Activated naive CD4-positive, alpha-beta T cell treated with anti-CD3 and anti-CD28 coated beads, Interleukin-2, amount 50 U/mL, for 72 hours (primary cell): ENCODE data around the gene CASKIN2. TPM values are rescaled to one million over a fixed set of nuclear protein-coding genes. Genes with fewer than 3 reads are reported as not detected.

Experiments
- ATAC-seq, 2 donors: fragments of 150-1000 bp; cut with Tn5 transposase; 2 replicates each; pipeline ENCODE4 v1.10.0; 2021; ENCODE audit warnings: mild to moderate bottlenecking in 2 of 2, moderate library complexity in 2 of 2
- DNase-seq, 2 donors: peaks; one replicate each; pipeline ENCODE4 v3.0.0; 2021 to 2022; ENCODE audit warnings: low spot score in 2 of 2
- H3K27ac Mint-ChIP-seq, 2 donors: one replicate each; pipeline ENCODE4 v1.8.0; 2022; ENCODE audit warnings: mild to moderate bottlenecking in 2 of 2, mixed read lengths in 2 of 2
- H3K36me3 Mint-ChIP-seq, 2 donors: one replicate each; pipeline ENCODE4 v1.8.0; 2022; ENCODE audit warnings: mixed read lengths in 2 of 2
- H3K9me3 Mint-ChIP-seq, 2 donors: one replicate each; pipeline ENCODE4 v1.8.0; 2022; ENCODE audit warnings: mixed read lengths in 2 of 2
- total RNA-seq, 2 donors: library from RNA; stranded (reverse); gene quantifications; one replicate each; pipeline ENCODE4 v1.2.3, GENCODE V29; 2022

The CASKIN2 gene
- total RNA-seq, 2 donors from 2014 or later, result 1.7 to 3.5 TPM

DNA sequence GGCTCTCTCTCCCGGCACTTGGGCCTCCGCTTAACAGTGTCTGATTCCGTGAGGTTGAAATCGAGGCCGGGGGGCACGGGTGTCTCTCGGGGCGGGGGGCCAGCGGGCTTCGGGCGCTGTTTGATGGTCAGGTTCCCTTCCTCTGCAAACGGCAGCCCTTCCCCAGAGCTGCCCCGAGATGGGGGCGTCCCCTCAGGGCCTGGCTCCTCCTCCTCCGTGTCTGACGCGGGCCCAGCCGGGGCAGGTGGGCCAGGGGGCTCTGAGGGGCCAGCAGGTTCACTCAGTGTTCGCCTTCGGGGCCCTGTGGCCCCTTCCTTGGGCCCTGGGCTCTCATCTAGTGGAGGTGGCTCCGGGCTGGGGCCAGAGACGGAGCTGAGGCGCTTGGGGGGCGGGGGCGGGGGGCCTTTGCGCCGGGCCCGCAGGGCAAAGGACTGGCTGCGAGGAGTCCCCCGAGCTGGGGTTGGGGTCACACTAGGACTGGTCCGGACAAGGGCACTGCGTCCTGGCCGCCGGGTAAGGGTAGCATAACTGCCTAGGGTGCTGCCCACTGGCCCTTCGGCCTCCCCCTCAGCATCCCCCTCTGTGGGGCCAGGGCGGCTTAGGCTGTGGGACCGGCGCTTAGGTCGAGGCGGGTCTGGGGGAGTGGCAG, 13.1 kb downstream of the CASKIN2 start:
- Mint-ChIP-seq H3K9me3 (no peaks in the 10 kb centered on the region), H3K27ac (no peak overlapping the region), H3K36me3 (no peaks in the 10 kb centered on the region)
- ATAC-seq (no peak), DNase-seq (no peak)

GRCh38 chr17:75501378-75502071, 13.8 kb downstream of the CASKIN2 start:
- Mint-ChIP-seq H3K9me3 (no peaks in the 10 kb centered on the region), H3K36me3 (no peaks in the 10 kb centered on the region), H3K27ac (no peak overlapping the region)
- no peak for DNase-seq
- no peak for ATAC-seq

DNA sequence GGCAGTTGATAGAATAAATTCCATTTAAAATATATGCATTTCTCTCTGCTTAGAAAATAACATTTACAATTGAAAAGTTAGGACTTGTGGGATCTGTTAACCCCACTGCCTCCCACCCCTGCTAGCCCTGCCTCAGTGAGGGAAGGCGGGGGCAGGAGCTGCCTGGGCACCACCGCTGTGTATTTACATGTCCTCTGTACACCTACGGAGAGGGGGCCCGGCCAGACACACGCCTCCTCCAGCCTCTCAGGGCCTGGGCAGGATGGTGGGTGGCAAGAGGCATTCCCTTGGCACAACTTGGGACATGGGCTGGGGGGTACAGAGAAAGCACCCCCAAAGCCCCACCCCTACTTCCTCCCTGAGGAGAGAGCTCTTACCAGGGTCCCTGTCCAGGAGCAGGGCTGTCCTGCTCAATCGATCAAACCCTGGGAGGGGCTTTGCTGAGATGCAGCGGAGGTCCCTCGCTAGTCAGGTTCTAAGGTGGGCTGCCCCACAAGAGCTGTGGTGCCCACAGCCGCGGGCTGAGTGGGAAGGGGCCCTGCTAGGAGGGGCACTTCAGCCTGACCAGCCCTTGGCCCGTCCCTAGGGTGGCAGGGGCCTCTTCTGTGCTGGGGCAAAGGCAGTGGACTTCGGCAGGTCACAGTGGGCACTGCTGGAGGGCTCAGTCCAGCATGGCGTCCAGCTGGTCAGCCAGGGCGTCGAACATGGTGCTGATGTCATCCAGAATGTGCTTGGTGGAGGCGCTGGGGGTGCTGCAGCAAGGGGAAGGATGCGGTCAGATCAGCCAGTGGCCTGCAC, 14.7 kb downstream of the CASKIN2 start:
- Mint-ChIP-seq H3K9me3 (no peaks in the 10 kb centered on the region), H3K36me3 (no peaks in the 10 kb centered on the region), H3K27ac (no peak overlapping the region)
- ATAC-seq (no peak), DNase-seq (no peak)

GRCh38 chr17:75499313-75500022, 15.9 kb downstream of the CASKIN2 start:
- Mint-ChIP-seq H3K27ac (peak overlapping the region in 1 of 2 donors; percentile 9), H3K36me3 (no peaks in the 10 kb centered on the region), H3K9me3 (no peaks in the 10 kb centered on the region)
- ATAC-seq (no peak), DNase-seq (no peak)

DNA sequence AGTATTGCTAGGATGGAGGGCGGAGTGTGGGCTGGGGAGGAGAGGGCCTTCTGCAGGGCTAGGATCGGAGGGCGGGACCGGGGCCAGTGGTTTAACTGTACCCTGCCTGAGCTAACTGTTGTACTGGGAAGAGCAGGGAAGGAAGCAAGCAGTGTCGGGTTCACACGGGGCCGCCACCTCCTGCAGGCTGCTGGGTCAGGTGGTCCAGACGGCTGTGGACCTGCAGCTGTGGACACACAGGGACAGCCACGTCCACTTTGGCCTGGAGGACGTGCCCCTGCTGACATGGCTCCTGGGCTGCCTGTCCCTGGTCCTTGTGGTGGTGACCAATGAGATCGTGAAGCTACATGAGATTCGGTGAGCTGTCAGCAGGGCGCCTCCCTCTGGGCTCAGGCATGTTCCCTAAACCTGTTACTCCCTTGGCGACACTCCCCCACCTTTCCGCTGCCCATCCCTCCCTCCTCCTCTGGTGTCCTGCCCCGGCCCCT, 16.6 kb downstream of the CASKIN2 start:
- Mint-ChIP-seq H3K27ac (no peak overlapping the region), H3K36me3 (no peaks in the 10 kb centered on the region), H3K9me3 (no peaks in the 10 kb centered on the region)
- DNase-seq (no peak), ATAC-seq (no peak)

DNA sequence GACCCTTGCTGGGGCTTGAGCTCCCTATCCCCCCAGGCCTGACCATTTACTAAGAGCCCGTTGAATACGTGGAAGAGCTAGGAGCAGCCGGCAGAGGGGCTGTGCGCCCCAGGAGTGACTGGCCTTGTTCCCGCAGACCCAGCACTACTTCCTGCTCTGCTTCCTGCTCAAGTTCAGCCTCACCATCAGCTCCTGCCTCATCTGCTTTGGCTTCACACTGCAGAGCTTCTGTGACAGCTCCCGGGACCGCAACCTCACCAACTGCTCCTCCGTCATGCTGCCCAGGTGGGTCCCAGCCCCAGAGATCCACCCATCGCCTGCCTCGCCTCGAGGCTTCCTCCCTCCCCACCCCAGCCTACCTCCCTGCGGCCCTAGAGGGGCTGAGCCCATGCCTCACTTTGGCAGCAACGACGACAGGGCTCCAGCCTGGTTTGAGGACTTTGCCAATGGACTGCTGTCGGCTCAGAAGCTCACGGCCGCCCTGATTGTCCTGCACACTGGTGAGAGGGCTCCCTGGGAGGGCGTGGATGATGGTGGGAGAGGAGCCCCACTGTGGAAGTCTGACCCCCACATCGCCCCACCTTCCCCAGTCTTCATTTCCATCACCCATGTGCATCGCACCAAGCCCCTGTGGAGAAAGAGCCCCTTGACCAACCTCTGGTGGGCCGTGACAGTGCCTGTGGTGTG, 17.2 kb downstream of the CASKIN2 start:
- no peak for DNase-seq
- H3K36me3 Mint-ChIP-seq, result no peaks in the 10 kb centered on the region
- no peak overlapping the region for H3K27ac Mint-ChIP-seq
- no peaks in the 10 kb centered on the region for H3K9me3 Mint-ChIP-seq
- no peak for ATAC-seq

GRCh38 chr17:75496005-75496404, 19.3 kb downstream of the CASKIN2 start:
- DNase-seq (no peak), ATAC-seq (no peak)
- H3K36me3 Mint-ChIP-seq, result no peaks in the 10 kb centered on the region
- no peaks in the 10 kb centered on the region for H3K9me3 Mint-ChIP-seq
- H3K27ac Mint-ChIP-seq, result no peak overlapping the region

- no peaks in the 10 kb centered on the region for H3K9me3 Mint-ChIP-seq
- ATAC-seq, result no peak
- peak overlapping the region in 1 of 2 donors; percentile 86 for H3K27ac Mint-ChIP-seq
- no peak for DNase-seq
- no peaks in the 10 kb centered on the region for H3K36me3 Mint-ChIP-seq
These were observed 20.9 kb downstream of the CASKIN2 start for GRCh38 chr17:75494326-75494877.

GRCh38 chr17:75493476-75494129, 21.7 kb downstream of the CASKIN2 start:
- H3K36me3 Mint-ChIP-seq, result no peaks in the 10 kb centered on the region
- ATAC-seq (no peak), DNase-seq (no peak)
- no peaks in the 10 kb centered on the region for H3K9me3 Mint-ChIP-seq
- no peak overlapping the region for H3K27ac Mint-ChIP-seq

GRCh38 chr17:75492555-75493168, 22.7 kb downstream of the CASKIN2 start:
- Mint-ChIP-seq H3K9me3 (no peaks in the 10 kb centered on the region), H3K27ac (peak overlapping the region in 1 of 2 donors; percentile 72), H3K36me3 (peaks cover 0 to under 1% of the 10 kb centered on the region in 2 donors)
- ATAC-seq (no peak), DNase-seq (no peak)

- H3K27ac Mint-ChIP-seq, result no peak overlapping the region
- no peaks in the 10 kb centered on the region for H3K9me3 Mint-ChIP-seq
- DNase-seq (no peak), ATAC-seq (no peak)
- peaks cover 0 to 7% of the 10 kb centered on the region in 2 donors for H3K36me3 Mint-ChIP-seq
These were observed 23.7 kb downstream of the CASKIN2 start for GRCh38 chr17:75491680-75492079.

GRCh38 chr17:75490953-75491649, 24.2 kb downstream of the CASKIN2 start:
- peaks cover 0 to 7% of the 10 kb centered on the region in 2 donors for H3K36me3 Mint-ChIP-seq
- ATAC-seq, result no peak
- H3K9me3 Mint-ChIP-seq, result no peaks in the 10 kb centered on the region
- no peak for DNase-seq
- no peak overlapping the region for H3K27ac Mint-ChIP-seq

DNA sequence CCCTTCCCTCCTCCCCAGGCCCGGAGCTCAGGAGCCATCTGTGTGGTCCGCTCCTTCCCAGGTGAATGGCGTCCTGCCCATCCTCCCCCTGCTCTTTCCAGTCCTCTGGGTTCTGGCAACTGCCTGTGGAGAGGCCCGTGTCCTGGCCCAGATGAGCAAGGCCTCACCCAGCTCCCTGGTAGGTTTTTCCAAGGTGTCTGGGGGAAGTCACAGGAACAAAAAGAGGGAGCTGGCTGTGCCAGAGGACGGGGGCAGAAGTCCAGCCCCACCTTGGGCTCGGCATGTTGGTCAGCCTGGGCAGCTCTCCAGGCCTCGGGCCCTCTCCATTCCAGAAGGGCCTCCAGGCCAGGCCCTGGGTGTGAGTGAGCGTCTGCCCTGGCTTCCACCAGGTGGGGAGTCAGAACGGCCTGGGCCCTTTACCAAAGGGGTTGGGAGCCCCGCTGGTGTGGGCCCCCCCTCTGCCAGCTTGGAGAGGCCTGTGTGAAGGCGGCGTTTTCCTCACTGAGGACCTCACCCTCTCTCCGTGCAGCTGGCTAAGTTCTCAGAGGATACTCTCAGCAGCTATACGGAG, 25.1 kb downstream of the CASKIN2 start:
- Mint-ChIP-seq H3K27ac (peak overlapping the region in 1 of 2 donors; percentile 22), H3K9me3 (no peaks in the 10 kb centered on the region), H3K36me3 (peaks cover 0 to 7% of the 10 kb centered on the region in 2 donors)
- no peak for ATAC-seq
- no peak for DNase-seq

GRCh38 chr17:75489511-75489955, 25.8 kb downstream of the CASKIN2 start:
- ATAC-seq, result no peak
- DNase-seq, result no peak
- H3K9me3 Mint-ChIP-seq, result no peaks in the 10 kb centered on the region
- peaks cover 0 to 7% of the 10 kb centered on the region in 2 donors for H3K36me3 Mint-ChIP-seq
- peak overlapping the region in 1 of 2 donors; percentile 22 for H3K27ac Mint-ChIP-seq
